Gastrocnemius medialis (tissue), 4 donors: ENCODE results near the gene DYNLL1.

Experiments used
- POLR2A ChIP-seq, 2 donors: fragments of 450-650 bp; IDR thresholded peaks; one replicate each; pipeline ENCODE4 v1.6.1; 2017; ENCODE audit warnings: antibody characterized with exemption in 2 of 2, mild to moderate bottlenecking in 2 of 2, moderate library complexity in 2 of 2
- TF ChIP-seq, protein P1 (sequence below), 5 experiments: fragments of 450-650 bp in 3 of 5; fragments of 200-600 bp in 2 of 5; sonication (generic) in 2 of 5; IDR thresholded peaks in 4 of 5; conservative IDR thresholded peaks in 1 of 5; 1 replicate in 4 of 5; 2 replicates in 1 of 5; pipeline ENCODE4 v1.5.1; 2016 to 2019; ENCODE audit warnings: antibody characterized with exemption in 5 of 5, mild to moderate bottlenecking in 3 of 5, moderate library complexity in 3 of 5

DNA sequence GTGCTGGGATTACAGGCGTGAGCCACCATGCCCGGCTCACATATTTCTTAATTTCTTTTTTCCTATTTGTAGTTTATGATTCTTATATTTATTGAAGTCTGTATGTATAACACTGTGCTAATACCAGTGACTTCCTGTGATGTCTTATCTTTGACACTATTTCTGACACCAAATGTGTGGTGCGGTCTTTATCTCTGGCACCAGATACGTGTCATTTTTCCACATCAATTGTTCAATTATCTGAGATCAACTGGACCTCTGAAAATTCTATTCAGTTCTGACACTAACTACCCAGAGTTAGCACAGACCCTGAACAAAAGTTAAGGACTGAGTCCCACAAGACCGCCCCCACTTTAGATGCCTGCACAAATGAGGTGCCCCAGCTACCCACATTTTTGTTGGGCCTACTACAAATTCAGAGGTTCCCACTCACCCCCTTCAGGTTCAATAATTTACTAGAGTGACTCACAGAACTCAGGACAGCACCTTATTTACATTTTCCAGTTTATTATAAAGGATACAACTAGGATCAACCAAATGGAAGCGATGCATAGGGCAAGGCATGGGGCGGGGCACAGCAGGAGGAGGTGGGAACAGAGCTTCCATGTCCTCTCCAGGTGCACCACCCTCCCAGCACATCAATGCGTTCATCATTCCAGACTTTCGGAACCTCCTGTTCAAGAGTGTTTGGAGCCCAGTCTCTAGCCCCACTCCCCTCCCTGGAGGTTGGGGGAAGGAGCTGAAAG, 14.7 kb upstream of the DYNLL1 start:
- TF ChIP-seq, protein P1, sequence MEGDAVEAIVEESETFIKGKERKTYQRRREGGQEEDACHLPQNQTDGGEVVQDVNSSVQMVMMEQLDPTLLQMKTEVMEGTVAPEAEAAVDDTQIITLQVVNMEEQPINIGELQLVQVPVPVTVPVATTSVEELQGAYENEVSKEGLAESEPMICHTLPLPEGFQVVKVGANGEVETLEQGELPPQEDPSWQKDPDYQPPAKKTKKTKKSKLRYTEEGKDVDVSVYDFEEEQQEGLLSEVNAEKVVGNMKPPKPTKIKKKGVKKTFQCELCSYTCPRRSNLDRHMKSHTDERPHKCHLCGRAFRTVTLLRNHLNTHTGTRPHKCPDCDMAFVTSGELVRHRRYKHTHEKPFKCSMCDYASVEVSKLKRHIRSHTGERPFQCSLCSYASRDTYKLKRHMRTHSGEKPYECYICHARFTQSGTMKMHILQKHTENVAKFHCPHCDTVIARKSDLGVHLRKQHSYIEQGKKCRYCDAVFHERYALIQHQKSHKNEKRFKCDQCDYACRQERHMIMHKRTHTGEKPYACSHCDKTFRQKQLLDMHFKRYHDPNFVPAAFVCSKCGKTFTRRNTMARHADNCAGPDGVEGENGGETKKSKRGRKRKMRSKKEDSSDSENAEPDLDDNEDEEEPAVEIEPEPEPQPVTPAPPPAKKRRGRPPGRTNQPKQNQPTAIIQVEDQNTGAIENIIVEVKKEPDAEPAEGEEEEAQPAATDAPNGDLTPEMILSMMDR (IDR thresholded peaks at IDR 0.05 in 4 of 5, conservative IDR thresholded peaks at IDR 0.05 in 1 of 5), result no peak
- no peak for TF ChIP-seq POLR2A (IDR thresholded peaks at IDR 0.05)
